Nucleus accumbens (tissue), 56 donors: ENCODE measurements around the gene PROSER2.
A peak's percentile ranks its signal among the peaks of the same experiment; 100 is the strongest.

ENCODE experiments used
- DNase-seq, 56 donors: peaks; one replicate each; lab custom pipeline; 2025; lab: John Stamatoyannopoulos, UW

The PROSER2 gene, protein sequence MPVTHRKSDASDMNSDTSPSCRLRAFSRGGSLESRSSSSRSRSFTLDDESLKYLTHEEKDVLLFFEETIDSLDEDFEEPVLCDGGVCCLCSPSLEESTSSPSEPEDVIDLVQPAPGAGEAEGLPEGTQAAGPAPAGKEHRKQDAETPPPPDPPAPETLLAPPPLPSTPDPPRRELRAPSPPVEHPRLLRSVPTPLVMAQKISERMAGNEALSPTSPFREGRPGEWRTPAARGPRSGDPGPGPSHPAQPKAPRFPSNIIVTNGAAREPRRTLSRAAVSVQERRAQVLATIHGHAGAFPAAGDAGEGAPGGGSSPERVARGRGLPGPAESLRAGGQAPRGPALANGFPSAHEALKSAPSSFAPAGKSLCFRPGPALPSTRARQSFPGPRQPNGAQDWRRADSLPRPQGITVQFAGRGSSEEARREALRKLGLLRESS

GRCh38 chr10:11823122-11823988 lies at the start of gene PROSER2:
PROSER2 (plus strand) TSS chr10:11823356; CDS start chr10:11852078, 28,722 bp downstream.
- DNase-seq = peak in 5 of 56 donors; percentile 2 to 38 (median 3)

DNA sequence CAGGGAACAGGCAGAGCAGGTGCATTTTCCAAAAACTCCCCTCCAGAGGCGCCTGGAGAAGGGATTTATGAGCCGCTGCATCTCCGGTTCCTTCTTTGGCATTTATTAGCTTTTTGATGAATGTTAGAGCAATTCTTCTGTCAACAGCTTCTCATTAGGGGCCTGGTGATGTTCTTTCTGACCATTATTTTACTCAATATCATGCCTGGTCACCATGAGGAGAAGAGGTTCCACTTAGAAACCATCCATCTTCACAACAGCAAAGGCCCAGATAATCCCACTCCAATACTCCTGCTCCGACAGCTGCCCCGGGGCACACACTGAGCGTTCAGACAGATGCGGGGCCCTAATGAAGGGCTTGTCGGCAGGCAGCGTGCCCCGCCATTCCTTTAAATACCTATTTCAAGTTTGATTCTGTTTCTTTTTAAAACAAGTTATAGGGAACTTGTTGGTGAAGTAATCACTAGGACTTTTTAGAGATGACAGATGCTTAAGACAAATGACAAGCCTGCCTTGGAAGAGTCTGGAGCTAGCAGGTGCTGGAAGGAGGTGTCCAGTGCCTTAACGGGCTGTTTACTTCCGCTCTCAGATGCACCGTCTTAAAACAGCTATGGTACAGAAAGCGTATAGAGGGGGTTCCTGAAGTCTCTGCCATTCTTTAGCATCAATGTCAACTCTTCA lies 49.3 kb upstream of the PROSER2 start:
- no peak for DNase-seq

- no peak for DNase-seq
These were observed 47.7 kb upstream of the PROSER2 start for GRCh38 chr10:11775412-11775811.

GRCh38 chr10:11776080-11776479 lies 47.1 kb upstream of the PROSER2 start:
- DNase-seq = no peak

DNA sequence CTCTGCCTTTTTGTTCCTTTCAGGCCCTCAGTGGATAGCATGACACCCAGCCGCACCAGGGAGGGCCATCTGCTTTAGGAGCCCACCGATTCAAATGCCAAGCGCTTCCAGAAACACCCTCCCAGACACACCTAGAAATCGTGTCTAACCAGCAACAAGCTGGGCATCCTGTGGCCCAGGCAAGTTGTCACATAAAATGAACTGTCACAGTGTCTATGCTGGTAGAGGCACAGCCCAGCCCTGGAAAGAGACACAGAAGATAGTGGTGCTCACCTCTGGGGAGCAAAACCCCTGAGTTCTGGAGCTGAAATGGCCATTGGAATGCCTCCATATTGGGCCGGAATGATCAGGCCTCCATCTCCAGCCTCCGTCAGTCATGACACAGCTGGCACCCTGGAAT lies 42.0 kb upstream of the PROSER2 start:
- DNase-seq = no peak

DNA sequence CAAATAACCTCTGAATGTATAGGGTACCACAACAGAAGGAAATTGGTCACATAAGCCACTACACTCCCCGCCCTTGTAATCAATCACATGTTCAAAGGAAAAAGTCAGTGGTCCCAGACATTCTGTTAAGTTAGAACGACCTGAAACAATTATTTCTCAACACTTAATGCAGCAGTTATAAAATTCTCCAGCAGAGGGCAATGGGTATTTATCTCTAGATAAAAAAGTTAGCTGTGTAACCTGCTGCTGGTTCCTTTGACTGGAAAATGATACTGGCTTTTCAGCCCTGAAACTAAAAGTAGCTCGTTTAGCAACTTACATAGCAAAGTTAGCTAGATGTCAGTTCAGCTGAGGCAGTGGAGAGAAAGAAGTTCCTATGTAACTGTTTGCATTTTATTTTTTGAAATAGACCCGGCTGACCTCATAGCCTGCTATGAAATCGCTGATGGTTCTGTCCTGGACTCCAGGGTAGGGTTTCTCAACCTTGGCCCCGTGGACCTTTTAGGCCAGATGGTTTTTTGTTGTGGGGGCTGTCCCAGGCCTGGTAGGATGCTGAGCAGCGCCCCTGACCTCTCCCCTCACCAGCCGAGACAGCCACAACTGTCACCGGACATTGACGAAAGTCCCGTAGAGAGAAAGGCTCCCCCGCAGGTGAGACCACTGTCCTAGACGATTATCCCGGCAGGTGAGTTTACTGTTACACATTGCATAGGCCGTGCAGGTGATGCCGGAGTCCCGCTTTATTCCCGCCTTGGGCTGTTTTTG lies 40.2 kb upstream of the PROSER2 start:
- no peak for DNase-seq

- DNase-seq = no peak
These were observed 39.6 kb upstream of the PROSER2 start for GRCh38 chr10:11783558-11783865.

- no peak for DNase-seq
These were observed 35.8 kb upstream of the PROSER2 start for GRCh38 chr10:11787374-11787773.

DNA sequence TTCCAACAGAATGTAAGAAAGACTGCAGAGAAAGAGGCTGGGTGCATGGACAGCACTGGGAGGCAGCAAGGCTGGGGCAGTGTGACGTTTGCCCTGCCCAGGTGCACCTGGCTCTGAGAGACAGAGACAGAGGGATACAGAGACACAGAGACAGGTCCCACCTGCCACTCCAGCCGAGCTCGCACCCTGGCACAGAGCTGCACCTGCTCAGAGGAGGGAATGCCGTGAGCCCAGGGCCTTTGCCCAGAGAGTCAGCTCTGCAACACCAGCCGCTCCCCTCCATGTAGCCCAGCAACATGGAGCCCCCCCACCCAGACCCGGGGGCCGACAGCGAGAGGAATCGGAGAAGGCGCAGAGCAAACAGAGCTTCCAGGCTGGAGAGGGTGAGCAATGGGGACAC lies 35.3 kb upstream of the PROSER2 start:
- no peak for DNase-seq

GRCh38 chr10:11789306-11789705 lies 33.9 kb upstream of the PROSER2 start:
- no peak for DNase-seq

DNA sequence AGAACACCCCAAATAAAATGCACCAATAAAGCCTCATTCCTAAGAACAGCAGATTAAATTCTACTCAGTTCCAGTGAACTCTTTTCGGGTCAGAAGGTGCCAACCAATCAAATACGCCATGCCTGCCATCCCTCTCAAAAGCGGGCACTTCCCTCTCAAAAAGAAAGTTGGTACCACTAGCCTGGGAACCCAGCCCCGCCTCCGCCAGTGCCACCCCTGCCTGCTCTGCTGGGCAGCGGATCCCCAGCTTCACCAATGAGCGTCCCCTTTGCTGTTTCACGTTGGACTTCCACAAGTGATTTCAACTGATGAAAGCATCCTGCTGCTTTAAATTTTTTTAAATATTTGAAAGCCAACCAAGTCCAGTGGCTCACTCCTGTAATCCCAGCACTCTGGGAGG lies 33.2 kb upstream of the PROSER2 start:
- no peak for DNase-seq

GRCh38 chr10:11793762-11794479 lies 29.2 kb upstream of the PROSER2 start:
- no peak for DNase-seq

DNA sequence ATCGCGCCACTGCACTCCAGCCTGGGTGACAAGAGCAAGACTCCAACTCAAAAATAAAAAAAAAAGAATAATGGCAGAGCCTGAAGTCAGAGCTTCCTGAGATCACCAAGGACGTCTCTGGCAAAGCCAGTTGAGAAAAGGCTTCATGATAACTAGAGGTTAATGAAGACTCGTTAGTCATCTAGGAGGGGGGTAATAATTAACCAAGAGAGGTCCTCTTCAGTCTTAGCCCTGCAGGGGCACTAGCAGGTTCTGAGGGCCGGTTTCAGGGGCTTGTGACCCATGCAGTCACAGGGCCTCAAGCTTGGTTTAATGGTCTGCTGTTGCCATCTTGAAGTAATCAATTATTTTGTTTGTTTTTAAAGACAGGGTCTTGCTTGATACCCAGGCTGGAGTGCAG lies 28.6 kb upstream of the PROSER2 start:
- no peak for DNase-seq

- DNase-seq = peak in 1 of 56 donors; percentile 2
These were observed 27.8 kb upstream of the PROSER2 start for GRCh38 chr10:11795101-11795920.

DNA sequence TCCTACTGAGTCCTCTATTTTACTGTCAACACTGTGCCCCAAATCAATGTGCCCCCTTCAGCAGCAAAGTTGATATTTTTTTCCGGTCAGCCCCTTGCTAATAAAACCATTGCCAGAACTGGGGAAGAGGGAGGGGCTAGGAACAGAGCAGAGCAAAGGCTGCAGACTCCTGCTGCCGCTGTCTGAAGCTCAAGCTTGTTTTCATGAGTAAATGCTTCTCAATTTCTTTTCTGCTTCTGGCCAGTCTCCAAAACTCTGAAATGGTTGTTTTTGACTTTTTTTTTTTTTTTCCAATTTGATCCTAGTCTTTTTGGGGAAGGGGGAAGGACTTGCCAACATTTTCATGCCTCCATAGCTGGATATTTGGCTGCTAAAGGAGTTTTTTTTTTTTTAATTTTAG lies 26.7 kb upstream of the PROSER2 start:
- no peak for DNase-seq

GRCh38 chr10:11797281-11797680 lies 25.9 kb upstream of the PROSER2 start:
- DNase-seq = no peak

GRCh38 chr10:11797847-11798633 lies 25.1 kb upstream of the PROSER2 start:
- no peak for DNase-seq
